ENCODE measurements around the gene HRCT1.

- no peak for TF ChIP-seq CTCF (IDR thresholded peaks at IDR 0.05)
- no peak for TF ChIP-seq POLR2AphosphoS5 (IDR thresholded peaks at IDR 0.05)
- TF ChIP-seq POLR2A (IDR thresholded peaks at IDR 0.05): no peak
Observed at GRCh38 chr9:35867538-35867937, 38.5 kb upstream of the HRCT1 start.

Measured in gastroesophageal sphincter (tissue), 3 donors.